GM23248 (cell line): ENCODE measurements around the gene ISG15. TPM values are rescaled to one million over a fixed set of nuclear protein-coding genes. Genes with fewer than 3 reads are reported as not detected.

Experiments
- DNase-seq: peaks from one replicate; pipeline ENCODE4 v3.0.0-alpha.2; 2015
- H2AFZ ChIP-seq: fragments of 200-600 bp; sonication (generic); 2 replicates; pipeline ENCODE4 v1.6.1; 2016; ENCODE audit warnings: antibody characterized with exemption
- H3F3A ChIP-seq: fragments of 200-600 bp; sonication (generic); 2 replicates; pipeline ENCODE4 v1.6.1; 2016; ENCODE audit warnings: mild to moderate bottlenecking, antibody characterized with exemption, mixed run types; ENCODE audit not compliant: insufficient read depth
- H3K27ac ChIP-seq: fragments of 200-600 bp; sonication (generic); 2 replicates; pipeline ENCODE4 v1.5.1; 2016; ENCODE audit warnings: mild to moderate bottlenecking
- H3K27me3 ChIP-seq: fragments of 200-600 bp; sonication (generic); replicated peaks from 2 replicates; pipeline ENCODE4 v1.6.1; 2016; ENCODE audit warnings: mild to moderate bottlenecking; ENCODE audit not compliant: insufficient read depth
- H3K36me3 ChIP-seq: fragments of 200-600 bp; sonication (generic); 2 replicates; pipeline ENCODE4 v1.6.1; 2016; ENCODE audit warnings: low read depth, mild to moderate bottlenecking
- H3K4me1 ChIP-seq: fragments of 200-600 bp; sonication (generic); 2 replicates; pipeline ENCODE4 v1.6.1; 2016; ENCODE audit warnings: mild to moderate bottlenecking; ENCODE audit not compliant: insufficient read depth
- H3K4me2 ChIP-seq: fragments of 200-600 bp; sonication (generic); one replicate; pipeline ENCODE4 v1.6.1; 2016; ENCODE audit warnings: mild to moderate bottlenecking; ENCODE audit not compliant: unreplicated experiment
- H3K4me3 ChIP-seq: fragments of 200-600 bp; sonication (generic); 2 replicates; pipeline ENCODE4 v1.5.1; 2016; ENCODE audit warnings: mild to moderate bottlenecking
- H3K79me2 ChIP-seq: fragments of 200-600 bp; sonication (generic); 2 replicates; pipeline ENCODE4 v1.6.1; 2016; ENCODE audit warnings: mild to moderate bottlenecking; ENCODE audit not compliant: insufficient read depth
- H3K9ac ChIP-seq: fragments of 200-600 bp; sonication (generic); 2 replicates; pipeline ENCODE4 v1.6.1; 2016; ENCODE audit warnings: mild to moderate bottlenecking
- H3K9me2 ChIP-seq: fragments of 200-600 bp; sonication (generic); 2 replicates; pipeline ENCODE4 v1.6.1; 2016; ENCODE audit warnings: mixed run types, mild to moderate bottlenecking, moderate library complexity; ENCODE audit not compliant: insufficient read depth
- H3K9me3 ChIP-seq: fragments of 200-600 bp; sonication (generic); one replicate; pipeline ENCODE4 v1.6.1; 2017; ENCODE audit warnings: low read depth
- H4K20me1 ChIP-seq: fragments of 200-600 bp; sonication (generic); 2 replicates; pipeline ENCODE4 v1.6.0; 2016; ENCODE audit not compliant: insufficient read depth
- EZH2 ChIP-seq: fragments of 200-600 bp; sonication (generic); IDR thresholded peaks from 2 replicates; pipeline ENCODE4 v1.6.1; 2018; ENCODE audit warnings: antibody characterized with exemption, mild to moderate bottlenecking; ENCODE audit not compliant: insufficient read depth, poor library complexity, severe bottlenecking
- EZH2phosphoT487 ChIP-seq: fragments of 200-600 bp; sonication (generic); IDR thresholded peaks from 2 replicates; pipeline ENCODE4 v1.6.1; 2018; ENCODE audit warnings: antibody characterized with exemption, moderate library complexity, mild to moderate bottlenecking, low read depth; ENCODE audit not compliant: insufficient read depth
- WGBS, 2 experiments: methylation state at CpG; one replicate each; pipeline ENCODE4 v1.1.6; 2015 to 2017; ENCODE audit warnings: low lambda C conversion rate in 2 of 2, low coverage in 1 of 2; ENCODE audit errors: missing lambda C conversion rate in 2 of 2; 5-methylcytosine and 5-hydroxymethylcytosine counted together
- in situ Hi-C: fragments of 300-500 bp; cut with MboI; formaldehyde crosslinking; loops from 2 replicates; pipeline ENCODE4 v1.15.0; 2020
- polyA plus RNA-seq: library from polyadenylated mRNA; unstranded; fragments of >200 nt; fragmentation: Nextera tagmentation; extraction: Ambion mirVana; gene quantifications from 2 replicates; pipeline ENCODE4 v1.2.1, GENCODE V29; 2016
- total RNA-seq: library from RNA; depleted of rRNA; stranded (reverse); fragments of >200 nt; shearing (Covaris generic); gene quantifications from 2 replicates; pipeline ENCODE4 v1.2.3, GENCODE V29; 2014

Gene ISG15
- total and polyA plus RNA-seq, 2 experiments from 2014 or later: 41.2 to 77.0 TPM

- Histone ChIP-seq H3F3A (no peaks in the 10 kb centered on the region), H3K36me3 (no peaks in the 10 kb centered on the region), H3K4me1 (no peaks in the 10 kb centered on the region), H3K9ac (no peak overlapping the region), H3K27ac (no peak overlapping the region), H3K79me2 (no peaks in the 10 kb centered on the region), H3K27me3 (peaks cover 14% of the 10 kb centered on the region), H3K4me2 (no peak overlapping the region), H4K20me1 (no peaks in the 10 kb centered on the region), H3K9me2 (no peaks in the 10 kb centered on the region), H2AFZ (no peak overlapping the region), H3K9me3 (no peaks in the 10 kb centered on the region), H3K4me3 (no peak overlapping the region)
- TF ChIP-seq EZH2: no peak
- TF ChIP-seq EZH2phosphoT487: no peak
- in situ Hi-C loops: no loop called here
- 68 to 81% methylated on average over 17 to 21 of the region's 21 CpGs for WGBS, 2 experiments
- no peak for DNase-seq
Measured at GRCh38 chr1:981491-981954, 31.8 kb upstream of the ISG15 start.

DNA sequence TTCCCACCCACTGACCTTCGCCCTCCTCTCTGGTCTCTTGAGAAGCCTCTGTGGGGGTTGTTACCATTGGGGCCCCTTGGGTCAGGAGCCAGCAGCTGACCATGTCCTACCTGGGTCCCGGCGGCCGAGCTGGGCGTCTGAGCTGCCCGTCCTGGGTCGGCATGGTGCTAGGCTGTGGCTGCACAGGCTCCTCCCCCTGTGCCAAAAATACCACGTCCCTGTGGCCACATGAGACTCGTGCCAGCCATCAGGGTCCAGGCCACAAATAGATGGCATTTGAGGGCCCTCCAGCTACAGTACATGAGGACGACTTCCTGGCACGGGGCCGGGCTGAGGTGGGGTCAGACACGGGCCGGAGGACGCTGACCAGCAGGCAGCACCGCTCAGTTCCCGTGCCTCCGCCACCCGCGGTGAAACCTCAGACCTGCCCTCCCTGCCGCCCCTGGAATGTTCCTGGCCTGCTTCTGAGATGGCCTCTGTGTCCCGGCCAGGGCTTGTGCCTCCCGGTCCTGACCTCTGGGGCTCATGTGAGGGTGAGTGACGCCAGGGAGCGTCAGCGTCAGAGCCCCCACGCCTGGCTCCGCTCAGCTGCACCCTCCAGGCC, 31.2 kb upstream of the ISG15 start, which contains the start of gene PERM1:
Gene PERM1 (minus strand): TSS at position 139 of the 604 bp plus-strand sequence. CDS start 1,064 bp downstream, outside the sequence.
- H3K4me1 ChIP-seq: no peaks in the 10 kb centered on the region
- no peak within 1 kb of the TSS for H3K27ac ChIP-seq
- H3K4me3 ChIP-seq: no peak within 1 kb of the TSS
- DNase-seq: no peak
- in situ Hi-C loops: no loop called here
- H2AFZ ChIP-seq: no peak within 1 kb of the TSS
- H3F3A ChIP-seq: no peaks in the 10 kb centered on the region
- no peak within 1 kb of the TSS for H3K4me2 ChIP-seq
- TF ChIP-seq EZH2 (no peak), EZH2phosphoT487 (no peak)
- 47 to 53% methylated on average over 26 of the region's 28 CpGs for WGBS, 2 experiments
- no peak within 1 kb of the TSS for H3K9ac ChIP-seq
- no peaks in the 10 kb centered on the region for H3K79me2 ChIP-seq
- H3K9me3 ChIP-seq: no peaks in the 10 kb centered on the region
- H3K36me3 ChIP-seq: no peaks in the 10 kb centered on the region
- peaks cover 14% of the 10 kb centered on the region for H3K27me3 ChIP-seq
- H3K9me2 ChIP-seq: no peaks in the 10 kb centered on the region
- no peaks in the 10 kb centered on the region for H4K20me1 ChIP-seq

GRCh38 chr1:982765-983436, 30.4 kb upstream of the ISG15 start:
- no peak overlapping the region for H3K4me3 ChIP-seq
- in situ Hi-C loops: no loop called here
- H3K4me2 ChIP-seq: no peak overlapping the region
- H3K9ac ChIP-seq: no peak overlapping the region
- H3K79me2 ChIP-seq: no peaks in the 10 kb centered on the region
- H3K27ac ChIP-seq: no peak overlapping the region
- no peaks in the 10 kb centered on the region for H3K4me1 ChIP-seq
- no peak overlapping the region for H2AFZ ChIP-seq
- H4K20me1 ChIP-seq: no peaks in the 10 kb centered on the region
- H3K9me3 ChIP-seq: no peaks in the 10 kb centered on the region
- H3K9me2 ChIP-seq: no peaks in the 10 kb centered on the region
- H3K27me3 ChIP-seq: peaks cover 14% of the 10 kb centered on the region
- 66 to 69% methylated on average over 32 to 35 of the region's 43 CpGs for WGBS, 2 experiments
- TF ChIP-seq EZH2phosphoT487 (no peak), EZH2 (no peak)
- no peaks in the 10 kb centered on the region for H3K36me3 ChIP-seq
- no peak for DNase-seq
- no peaks in the 10 kb centered on the region for H3F3A ChIP-seq

DNA sequence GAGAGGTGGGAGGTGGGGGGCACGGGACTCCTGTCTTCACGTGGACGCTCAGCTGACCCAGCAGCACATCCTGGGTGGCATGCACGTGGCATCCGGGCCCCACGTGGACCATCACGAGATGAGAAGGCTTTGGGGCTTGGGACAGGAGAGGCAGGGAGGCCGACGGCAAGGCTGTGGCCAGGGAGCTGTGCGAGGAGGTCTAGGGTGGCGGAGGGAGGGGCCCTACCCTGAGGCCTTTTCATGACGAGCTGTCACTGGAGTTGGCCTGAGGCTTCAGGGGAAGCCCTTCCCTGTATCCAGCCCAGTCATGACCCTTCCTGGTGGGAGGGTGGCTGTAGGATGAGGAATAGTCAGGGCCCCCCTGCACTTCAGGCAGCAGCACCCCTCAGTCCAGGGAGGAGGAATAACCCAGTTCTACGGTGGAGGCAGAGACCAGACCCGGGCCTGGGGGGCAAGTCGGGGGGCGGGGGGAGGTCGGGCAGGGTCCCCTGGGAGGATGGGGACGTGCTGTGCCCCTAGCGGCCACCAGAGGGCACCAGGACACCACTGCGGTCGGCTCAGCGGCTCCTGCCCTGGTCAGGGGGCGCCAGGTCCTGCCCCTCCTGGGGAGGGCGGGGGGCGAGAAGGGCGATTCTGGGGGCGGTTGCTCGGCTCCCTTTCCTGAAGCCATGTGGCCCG, 29.4 kb upstream of the ISG15 start:
- H3K36me3 ChIP-seq: no peaks in the 10 kb centered on the region
- peak overlapping the region; percentile 62; the same call in 1 of the 2 replicates for H2AFZ ChIP-seq
- H3K27me3 ChIP-seq: peaks cover 14% of the 10 kb centered on the region
- H3K9ac ChIP-seq: no peak overlapping the region
- H3K27ac ChIP-seq: no peak overlapping the region
- TF ChIP-seq EZH2phosphoT487: no peak
- no peak for TF ChIP-seq EZH2
- no peaks in the 10 kb centered on the region for H4K20me1 ChIP-seq
- DNase-seq: peak; percentile 49
- no peaks in the 10 kb centered on the region for H3K9me2 ChIP-seq
- H3F3A ChIP-seq: no peaks in the 10 kb centered on the region
- no peaks in the 10 kb centered on the region for H3K4me1 ChIP-seq
- peak overlapping the region; percentile 88 for H3K4me2 ChIP-seq
- H3K79me2 ChIP-seq: no peaks in the 10 kb centered on the region
- peak overlapping the region; percentile 62 for H3K4me3 ChIP-seq
- WGBS, 2 experiments: 17 to 20% methylated on average over 21 to 23 of the region's 29 CpGs
- in situ Hi-C loops: no loop called here
- no peaks in the 10 kb centered on the region for H3K9me3 ChIP-seq
